T1000 (cell line): ENCODE measurements around the gene ELMO2.

Experiments used
- DNase-seq: peaks from one replicate; lab custom pipeline; 2025; ENCODE audit warnings: mixed read lengths; lab: John Stamatoyannopoulos, UW

ELMO2 gene

GRCh38 chr20:46333161-46333991 lies 73.0 kb downstream of the ELMO2 start:
- no peak for DNase-seq

GRCh38 chr20:46332373-46333160 lies 73.8 kb downstream of the ELMO2 start:
- DNase-seq, result no peak

GRCh38 chr20:46331611-46332361 lies 74.6 kb downstream of the ELMO2 start:
- no peak for DNase-seq

- no peak for DNase-seq
Measured at GRCh38 chr20:46330831-46331371, 75.5 kb downstream of the ELMO2 start.

GRCh38 chr20:46330072-46330763 lies 76.2 kb downstream of the ELMO2 start:
- no peak for DNase-seq

DNA sequence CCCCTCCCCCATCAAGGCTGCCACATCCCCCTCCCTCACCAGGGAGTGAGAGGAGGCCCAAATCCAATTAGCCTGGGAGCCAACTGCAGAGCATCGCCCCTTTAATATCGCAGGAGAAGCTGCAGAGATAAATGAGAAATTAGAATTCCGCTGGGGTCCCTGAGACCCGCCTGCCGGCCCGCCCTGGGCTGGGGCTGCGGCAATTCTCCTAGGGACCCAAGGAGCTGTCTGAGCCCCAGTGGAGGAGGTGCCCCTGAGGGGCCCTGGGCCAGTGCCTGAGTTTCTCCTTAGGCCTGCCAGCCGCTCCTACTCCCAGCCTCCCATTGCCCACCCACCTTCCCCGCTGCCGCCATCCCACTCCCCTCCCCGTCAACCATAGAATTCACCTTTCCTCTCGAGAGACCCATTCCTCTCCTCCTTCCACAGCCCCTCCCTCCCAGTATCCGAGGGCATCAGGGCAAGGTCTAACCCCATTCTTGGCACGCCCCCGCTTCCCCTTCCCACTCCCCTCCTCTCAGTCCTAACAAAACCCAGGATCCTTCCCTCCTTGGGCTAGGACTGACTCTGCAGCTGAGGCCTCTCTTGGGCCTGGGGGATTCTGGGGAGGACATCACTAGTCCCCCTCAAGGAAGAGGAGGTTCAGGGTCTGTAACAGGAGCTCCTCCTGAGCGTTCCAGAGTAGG lies 78.1 kb downstream of the ELMO2 start:
- DNase-seq, result no peak

- no peak for DNase-seq
Measured at GRCh38 chr20:46327557-46327956, 78.9 kb downstream of the ELMO2 start.

GRCh38 chr20:46325789-46326188 lies 80.6 kb downstream of the ELMO2 start:
- DNase-seq, result no peak

GRCh38 chr20:46324960-46325703 lies 81.3 kb downstream of the ELMO2 start:
- no peak for DNase-seq

DNA sequence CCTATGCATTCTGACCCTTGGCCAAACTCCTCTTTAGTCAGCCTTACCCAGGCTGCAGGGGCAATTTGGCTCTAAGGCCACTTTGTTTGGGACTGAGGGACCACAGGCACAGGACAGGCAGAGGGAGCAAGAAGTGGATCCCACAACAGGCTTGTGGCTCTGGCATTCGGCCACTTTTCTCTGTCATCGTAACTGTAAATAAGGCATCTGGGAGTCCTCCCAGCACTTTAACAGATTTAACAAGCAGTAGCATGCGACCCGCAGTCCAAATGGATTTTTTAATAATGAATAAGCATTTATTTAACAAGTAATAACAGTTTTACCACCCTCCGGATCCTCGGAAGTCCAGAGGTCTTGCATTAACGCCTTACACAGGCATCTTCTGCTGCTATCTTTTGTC lies 82.0 kb downstream of the ELMO2 start:
- DNase-seq, result no peak

DNA sequence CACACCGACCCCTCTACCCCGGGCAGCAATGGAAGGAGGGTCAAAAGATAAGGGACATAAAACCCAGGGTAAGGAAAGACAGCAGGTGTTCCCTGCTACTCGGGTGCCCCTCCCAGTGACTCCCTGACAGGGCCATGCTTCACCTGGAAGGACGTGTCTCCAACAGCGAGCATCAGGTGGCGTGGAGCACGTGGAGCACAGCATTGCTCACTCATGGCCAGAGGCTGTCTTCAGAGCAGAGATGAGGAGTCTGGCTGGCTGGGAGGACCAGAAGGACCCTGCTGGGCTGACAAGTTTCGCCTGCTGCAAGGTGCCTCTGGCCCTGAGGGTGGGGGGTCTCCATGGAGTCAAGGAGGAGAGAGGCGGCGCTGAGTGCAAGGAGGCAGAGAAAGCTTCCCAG lies 82.9 kb downstream of the ELMO2 start:
- no peak for DNase-seq

DNA sequence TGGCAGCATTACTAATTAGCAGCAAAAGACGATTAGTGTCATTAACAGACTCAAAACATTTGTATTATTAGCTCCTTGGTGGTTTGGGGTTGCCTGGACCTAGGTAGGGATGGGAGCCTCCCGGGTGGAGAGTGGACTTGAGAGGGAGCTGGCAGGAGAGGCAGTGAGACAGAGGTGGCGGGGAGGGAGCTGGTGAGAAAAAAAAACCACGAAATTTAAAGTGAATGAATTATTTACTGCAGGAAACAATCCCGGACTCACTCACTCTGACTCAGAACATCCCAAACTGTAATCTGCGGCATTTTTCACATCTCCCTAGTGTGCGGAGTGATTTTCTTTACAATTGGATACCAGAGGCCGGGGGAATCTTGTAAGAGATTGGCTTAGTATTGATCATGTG lies 83.8 kb downstream of the ELMO2 start:
- no peak for DNase-seq

DNA sequence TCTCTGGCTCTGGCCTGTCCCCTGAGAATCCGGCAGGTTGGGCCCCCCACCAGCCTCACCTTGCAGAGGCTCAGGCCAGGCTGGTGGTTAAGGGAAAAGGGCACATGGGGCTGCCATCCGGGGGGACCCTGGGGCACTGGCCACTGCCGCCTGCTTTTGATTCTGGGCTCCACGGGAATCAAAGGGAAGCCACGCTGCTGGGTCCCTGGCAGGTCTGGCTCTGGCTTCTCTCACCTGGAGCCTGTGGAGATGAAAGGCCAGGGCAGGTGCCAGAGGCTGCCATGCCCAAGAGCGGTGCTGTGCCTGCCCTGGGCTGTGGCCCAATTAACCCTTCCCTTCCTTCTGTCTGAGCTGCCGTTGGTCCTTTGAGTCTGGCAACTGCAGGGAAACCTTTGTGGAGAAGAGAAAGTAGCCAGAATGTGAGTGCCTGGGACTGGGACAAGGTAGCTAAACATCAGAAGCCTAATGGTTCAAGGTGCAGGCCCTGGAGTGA lies 88.7 kb downstream of the ELMO2 start:
- no peak for DNase-seq

DNA sequence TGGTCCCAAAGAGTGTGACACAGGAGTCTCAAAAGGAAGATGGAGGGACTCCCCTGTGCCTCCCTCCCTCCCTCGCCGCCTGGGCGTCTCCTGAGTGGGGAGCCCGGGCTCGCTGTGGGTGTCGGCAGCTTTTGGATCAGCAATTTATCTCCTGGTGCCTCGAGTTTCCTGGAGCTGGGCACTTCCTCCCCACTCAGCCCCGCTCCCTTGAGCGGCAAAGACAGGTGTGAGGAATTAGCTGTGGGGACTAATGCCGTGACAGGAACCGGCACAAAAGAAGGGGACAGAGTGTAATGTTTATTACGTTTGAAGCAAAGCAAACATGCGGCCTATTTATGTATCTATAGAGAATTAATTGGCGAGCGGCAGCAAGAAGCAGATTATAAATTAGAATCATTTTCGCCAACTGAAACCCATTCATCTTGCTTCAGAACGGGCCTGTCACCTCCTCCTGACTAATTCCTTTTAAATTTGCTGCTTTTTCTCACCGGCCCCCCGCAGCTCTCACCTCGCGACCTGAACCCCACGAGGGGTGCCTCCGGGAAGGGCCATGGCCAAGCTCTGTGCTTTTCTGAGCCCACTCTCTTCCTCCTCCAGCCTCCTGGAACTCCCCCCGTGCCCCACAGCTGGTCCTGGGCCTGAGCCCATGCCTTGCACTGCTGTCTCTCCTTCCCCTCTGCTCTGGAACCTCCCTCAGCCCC lies 89.3 kb downstream of the ELMO2 start:
- no peak for DNase-seq
